A549 (cell line): ENCODE measurements around the gene TSPO. TPM values are rescaled to one million over a fixed set of nuclear protein-coding genes. Genes with fewer than 3 reads are reported as not detected.

Experiments used
- ATAC-seq, 2 experiments: fragments of 200-7000 bp in 1 of 2; fragments of >200 bp in 1 of 2; cut with Nextera tagmentation in 1 of 2; cut with Tn5 transposase in 1 of 2; 3 replicates each; pipeline versions ENCODE4 v1.8.0 to v1.9.1; 2018 to 2020; ENCODE audit warnings: mild to moderate bottlenecking in 1 of 2, moderate library complexity in 1 of 2
- CTCF ChIA-PET: fragments of 300-600 bp; sonication (Branson Sonifier 250); formaldehyde crosslinking; extraction: SDS; loops from one replicate; lab custom pipeline; 2021; ENCODE audit warnings: antibody characterized with exemption, inconsistent platforms; lab: Yijun Ruan, JAX
- POLR2A ChIA-PET: fragments of 350-600 bp; formaldehyde crosslinking; extraction: SDS; loops from one replicate; lab custom pipeline; 2021; ENCODE audit warnings: antibody characterized with exemption, inconsistent platforms; lab: Yijun Ruan, JAX
- DNase-seq, 2 experiments: peaks; one replicate each; pipeline versions ENCODE4 v3.0.0 to v3.0.0-alpha.2; 2011 to 2016; ENCODE audit warnings: low read depth in 1 of 2, low spot score in 1 of 2
- FAIRE-seq: peaks from 2 replicates; lab custom pipeline; 2011; peaks lifted over from hg19 to GRCh38; lab: Jason Lieb, UNC
- H3K27ac ChIP-seq, 2 experiments: fragments of >200 bp; sonication (Bioruptor Twin); formaldehyde crosslinking; 3 replicates each; pipeline ENCODE4 v1.5.1; 2016 to 2017
- H3K4me1 ChIP-seq: fragments of >200 bp; sonication (Bioruptor Twin); formaldehyde crosslinking; 3 replicates; pipeline ENCODE4 v1.6.1; 2016
- H3K4me2 ChIP-seq: fragments of >200 bp; sonication (Bioruptor Twin); formaldehyde crosslinking; 3 replicates; pipeline ENCODE4 v1.6.1; 2016
- H3K4me3 ChIP-seq: fragments of >200 bp; sonication (Bioruptor Twin); formaldehyde crosslinking; 3 replicates; pipeline ENCODE4 v1.5.1; 2016
- H3K9me3 ChIP-seq: fragments of >200 bp; sonication (Bioruptor Twin); formaldehyde crosslinking; 3 replicates; pipeline ENCODE4 v1.6.1; 2016
- ATOH8 ChIP-seq: fragments of 250-450 bp; sonication (Bioruptor Pico); IDR thresholded peaks from 2 replicates; pipeline ENCODE4 v1.5.0; 2020; ENCODE audit warnings: low read depth, mild to moderate bottlenecking, moderate library complexity
- BHLHE40 ChIP-seq: IDR thresholded peaks from 2 replicates; pipeline ENCODE4 v1.6.1; 2012; ENCODE audit warnings: low read depth, low read length, inconsistent platforms
- CBX2 ChIP-seq: fragments of 200-600 bp; sonication (generic); IDR thresholded peaks from 2 replicates; pipeline ENCODE4 v1.6.1; 2016; ENCODE audit warnings: low read depth, mild to moderate bottlenecking, borderline replicate concordance
- CEBPB ChIP-seq, 2 experiments: fragments of >200 bp in 1 of 2; sonication (Bioruptor Twin) in 1 of 2; formaldehyde crosslinking in 1 of 2; IDR thresholded peaks; 2 replicates each; pipeline ENCODE4 v1.6.1; 2012 to 2016
- CHD4 ChIP-seq: fragments of 200-600 bp; sonication (generic); IDR thresholded peaks from 2 replicates; pipeline ENCODE4 v1.6.1; 2016; ENCODE audit warnings: antibody characterized with exemption, mild to moderate bottlenecking, borderline replicate concordance
- E2F6 ChIP-seq: IDR thresholded peaks from 2 replicates; pipeline ENCODE4 v1.6.1; 2012; ENCODE audit warnings: low read depth, borderline replicate concordance
- EHMT2 ChIP-seq: fragments of 200-600 bp; sonication (generic); IDR thresholded peaks from 2 replicates; pipeline ENCODE4 v1.6.1; 2016; ENCODE audit warnings: antibody characterized with exemption, low read depth, mild to moderate bottlenecking, moderate library complexity
- ESRRA ChIP-seq: fragments of 150-350 bp; IDR thresholded peaks from 2 replicates; pipeline ENCODE4 v1.6.1; 2014; ENCODE audit warnings: mild to moderate bottlenecking, low read length, borderline replicate concordance
- FOSL2 ChIP-seq, 2 experiments: fragments of 450-650 bp in 1 of 2; fragments of >200 bp in 1 of 2; sonication (Bioruptor Twin) in 1 of 2; formaldehyde crosslinking; IDR thresholded peaks; 2 replicates each; pipeline versions ENCODE4 v1.5.0 to v1.6.1; 2016 to 2020; ENCODE audit warnings: mild to moderate bottlenecking in 1 of 2, moderate library complexity in 1 of 2
- FOXS1 ChIP-seq: fragments of 250-450 bp; sonication (Bioruptor Pico); IDR thresholded peaks from 2 replicates; pipeline ENCODE4 v1.5.0; 2020; ENCODE audit warnings: mild to moderate bottlenecking, moderate library complexity
- HDAC2 ChIP-seq: fragments of 200-600 bp; sonication (generic); IDR thresholded peaks from 2 replicates; pipeline ENCODE4 v1.6.1; 2016
- HES2 ChIP-seq: fragments of >200 bp; sonication (Bioruptor Twin); formaldehyde crosslinking; IDR thresholded peaks from 2 replicates; pipeline ENCODE4 v1.6.1; 2016
- HOXA7 ChIP-seq: fragments of 250-450 bp; sonication (Bioruptor Pico); IDR thresholded peaks from 2 replicates; pipeline ENCODE4 v1.5.0; 2020; ENCODE audit warnings: mild to moderate bottlenecking, moderate library complexity
- HOXB13 ChIP-seq: fragments of 250-450 bp; sonication (Bioruptor Pico); IDR thresholded peaks from 2 replicates; pipeline ENCODE4 v1.5.0; 2020; ENCODE audit warnings: low read depth, mild to moderate bottlenecking, moderate library complexity
- JUNB ChIP-seq: fragments of >200 bp; sonication (Bioruptor Twin); formaldehyde crosslinking; IDR thresholded peaks from 2 replicates; pipeline ENCODE4 v1.6.1; 2016
- MAZ ChIP-seq: fragments of 150-350 bp; IDR thresholded peaks from 2 replicates; pipeline ENCODE4 v1.6.1; 2014; ENCODE audit warnings: antibody characterized with exemption, low read depth, low read length, borderline replicate concordance
- NPAS2 ChIP-seq: fragments of 250-450 bp; sonication (Bioruptor Pico); IDR thresholded peaks from 2 replicates; pipeline ENCODE4 v1.8.0; 2022; ENCODE audit warnings: mild to moderate bottlenecking, moderate library complexity, borderline replicate concordance
- NR3C1 ChIP-seq: fragments of >200 bp; sonication (Bioruptor Twin); formaldehyde crosslinking; IDR thresholded peaks from 3 replicates; pipeline ENCODE4 v1.6.1; 2017
- POLR2A ChIP-seq: IDR thresholded peaks from 2 replicates; pipeline ENCODE4 v1.6.1; 2012; ENCODE audit warnings: mild to moderate bottlenecking, low read length
- RAD21 ChIP-seq, 2 experiments: fragments of >200 bp in 1 of 2; sonication (Bioruptor Twin) in 1 of 2; formaldehyde crosslinking in 1 of 2; IDR thresholded peaks in 1 of 2; conservative IDR thresholded peaks in 1 of 2; 2 replicates in 1 of 2; 3 replicates in 1 of 2; pipeline ENCODE4 v1.6.1; 2012 to 2018; ENCODE audit warnings: inconsistent platforms in 1 of 2
- RARB ChIP-seq: fragments of 250-450 bp; sonication (Bioruptor Pico); IDR thresholded peaks from 2 replicates; pipeline ENCODE4 v1.8.0; 2021; ENCODE audit warnings: mild to moderate bottlenecking, moderate library complexity
- RCOR1 ChIP-seq: fragments of 150-350 bp; IDR thresholded peaks from 2 replicates; pipeline ENCODE4 v1.6.1; 2014; ENCODE audit warnings: antibody characterized with exemption, low read length, low read depth
- RNF2 ChIP-seq: fragments of 200-600 bp; sonication (generic); IDR thresholded peaks from 2 replicates; pipeline ENCODE4 v1.6.1; 2016; ENCODE audit warnings: low read depth, mild to moderate bottlenecking, antibody characterized with exemption, moderate library complexity, borderline replicate concordance
- SMC3 ChIP-seq: fragments of >200 bp; sonication (Bioruptor Twin); formaldehyde crosslinking; IDR thresholded peaks from 3 replicates; pipeline ENCODE4 v1.6.1; 2018; ENCODE audit warnings: inconsistent platforms
- TFCP2L1 ChIP-seq: fragments of 250-450 bp; sonication (Bioruptor Pico); IDR thresholded peaks from 2 replicates; pipeline ENCODE4 v1.5.0; 2021; ENCODE audit warnings: mild to moderate bottlenecking
- USF2 ChIP-seq: fragments of 450-650 bp; IDR thresholded peaks from 2 replicates; pipeline ENCODE4 v1.6.1; 2014; ENCODE audit warnings: antibody characterized with exemption
- ZC3H11A ChIP-seq: fragments of 450-650 bp; IDR thresholded peaks from 2 replicates; pipeline ENCODE4 v1.6.1; 2014; ENCODE audit warnings: antibody characterized with exemption, mild to moderate bottlenecking
- ZFP36 ChIP-seq: fragments of 450-650 bp; IDR thresholded peaks from 2 replicates; pipeline ENCODE4 v1.6.1; 2014; ENCODE audit warnings: borderline replicate concordance; ENCODE audit not compliant: partially characterized antibody
- ZSCAN20 ChIP-seq: fragments of 250-450 bp; sonication (Bioruptor Pico); IDR thresholded peaks from 2 replicates; pipeline ENCODE4 v1.8.0; 2022; ENCODE audit warnings: mild to moderate bottlenecking, moderate library complexity
- WGBS: methylation state at CpG from one replicate; pipeline ENCODE4 v1.1.6; 2017; ENCODE audit errors: missing lambda C conversion rate; 5-methylcytosine and 5-hydroxymethylcytosine counted together
- polyA plus RNA-seq, 4 experiments: library from polyadenylated mRNA; depleted of rRNA in 3 of 4; stranded (reverse); fragments of >200 nt; fragmentation: RNase III in 1 of 4; extraction: RNeasy Plus Mini Kit Qiagen cat#74134 plus additional on column Dnase treatment in 1 of 4; gene quantifications; 2 replicates in 3 of 4; 3 replicates in 1 of 4; pipeline ENCODE4 v1.2.3, GENCODE V29; 2011 to 2017

TSPO gene
- polyA plus RNA-seq, 2 of the 4 experiments (the other 2 are of a cell fraction) = 43.2 to 94.4 TPM

GRCh38 chr22:43182726-43183125, 31.4 kb downstream of the TSPO start:
- CTCF ChIA-PET = no interaction called here
- H3K4me3 ChIP-seq = no peak overlapping the region
- TF ChIP-seq CHD4 (no peak), ZC3H11A (no peak), POLR2A (no peak), ATOH8 (CRISPR knock-in tag) (no peak), RAD21 (conservative IDR thresholded peaks at IDR 0.05 in 1 of 2, IDR thresholded peaks at IDR 0.05 in 1 of 2) (no peak), MAZ (no peak), CEBPB (IDR thresholded peaks at IDR 0.05) (no peak), TFCP2L1 (CRISPR knock-in tag) (no peak), JUNB (no peak), RCOR1 (no peak), HOXB13 (CRISPR knock-in tag) (no peak), NPAS2 (no peak), USF2 (no peak), NR3C1 (no peak), FOSL2 (IDR thresholded peaks at IDR 0.05) (no peak), FOSL2 (CRISPR knock-in tag; IDR thresholded peaks at IDR 0.05) (no peak), HDAC2 (no peak), FOXS1 (no peak), ZSCAN20 (CRISPR knock-in tag) (no peak), RNF2 (no peak), HOXA7 (CRISPR knock-in tag) (no peak)
- no peak for FAIRE-seq
- H3K9me3 ChIP-seq = no peaks in the 10 kb centered on the region
- POLR2A ChIA-PET = no interaction called here
- H3K27ac ChIP-seq = no peak overlapping the region
- no peak for DNase-seq
- H3K4me1 ChIP-seq = peaks cover 12% of the 10 kb centered on the region; the same call in 1 of the 3 replicates
- ATAC-seq = no peak
- H3K4me2 ChIP-seq = no peak overlapping the region
- WGBS = 91% methylated on average over 14 of the region's 17 CpGs

GRCh38 chr22:43183496-43184277, 32.3 kb downstream of the TSPO start:
- ChIA-PET CTCF (no interaction called here), POLR2A (no interaction called here)
- Histone ChIP-seq H3K4me3 (no peak overlapping the region), H3K9me3 (no peaks in the 10 kb centered on the region), H3K4me1 (peaks cover 16% of the 10 kb centered on the region; the same call in 1 of the 3 replicates), H3K27ac (no peak overlapping the region), H3K4me2 (no peak overlapping the region)
- WGBS = 84% methylated on average over 8 of the region's 12 CpGs
- FAIRE-seq (no peak), ATAC-seq (no peak), DNase-seq (no peak)
- TF ChIP-seq RARB (no peak), HES2 (no peak), EHMT2 (no peak), BHLHE40 (no peak), ESRRA (no peak), E2F6 (no peak), CHD4 (no peak), HDAC2 (no peak), CBX2 (no peak), SMC3 (no peak), FOXS1 (no peak), HOXB13 (CRISPR knock-in tag) (no peak), CEBPB (IDR thresholded peaks at IDR 0.05) (no peak), ZFP36 (no peak)
- TF ChIP-seq, all 56 proteins: peak for 0
